Lung (tissue), 12 donors: Measurements from ENCODE around the gene SH3PXD2B. TPM values are rescaled to one million over a fixed set of nuclear protein-coding genes. Genes with fewer than 3 reads are reported as not detected.
"Not testable (repeated sequence)": the region's sequence is repeated elsewhere in the genome, so short reads cannot be mapped to it uniquely, and the experiment has no call there.

ENCODE experiments used
- ATAC-seq: fragments of 200-7000 bp; cut with Tn5 transposase; one replicate; pipeline ENCODE4 v1.9.1; 2020; ENCODE audit warnings: moderate number of reproducible peaks; ENCODE audit not compliant: insufficient read depth, low FRiP score
- DNase-seq, 3 donors: peaks; one replicate each; pipeline ENCODE4 v3.0.0-alpha.2; 2013 to 2017
- H3K27ac ChIP-seq, 2 donors: one replicate each; pipeline ENCODE4 v1.5.1; 2013; ENCODE audit warnings: mild to moderate bottlenecking in 2 of 2, moderate library complexity in 2 of 2, control low read depth in 1 of 2, inconsistent platforms in 1 of 2, low read depth in 1 of 2, low read length in 1 of 2
- H3K27me3 ChIP-seq, 3 donors: one replicate each; pipeline ENCODE4 v1.5.1; 2013; ENCODE audit warnings: low read length in 2 of 3; ENCODE audit not compliant: control insufficient read depth in 3 of 3, insufficient read depth in 3 of 3
- H3K36me3 ChIP-seq, 4 donors: one replicate each; pipeline ENCODE4 v1.5.1; 2013; ENCODE audit warnings: low read length in 4 of 4, mild to moderate bottlenecking in 1 of 4, moderate library complexity in 1 of 4; ENCODE audit not compliant: control insufficient read depth in 4 of 4, insufficient read depth in 4 of 4
- H3K4me1 ChIP-seq, 5 donors: one replicate each; pipeline ENCODE4 v1.5.1; 2013; ENCODE audit warnings: low read length in 5 of 5, mild to moderate bottlenecking in 2 of 5, moderate library complexity in 1 of 5; ENCODE audit not compliant: control insufficient read depth in 5 of 5, insufficient read depth in 5 of 5
- H3K4me3 ChIP-seq: one replicate; pipeline ENCODE4 v1.5.1; 2013; ENCODE audit warnings: mild to moderate bottlenecking, control low read depth, moderate library complexity
- H3K9ac ChIP-seq, 2 donors: one replicate each; pipeline ENCODE4 v1.5.1; 2013; ENCODE audit warnings: low read length in 2 of 2, control low read depth in 1 of 2; ENCODE audit not compliant: insufficient read depth in 1 of 2
- H3K9me3 ChIP-seq, 4 donors: one replicate each; pipeline ENCODE4 v1.5.1; 2013; ENCODE audit warnings: low read length in 3 of 4, mild to moderate bottlenecking in 1 of 4, moderate library complexity in 1 of 4; ENCODE audit not compliant: control insufficient read depth in 4 of 4, insufficient read depth in 3 of 4
- CTCF ChIP-seq: IDR thresholded peaks from 2 replicates; pipeline ENCODE4 v1.5.1; 2012; ENCODE audit warnings: mild to moderate bottlenecking; ENCODE audit errors: control extremely low read depth, extremely low read depth
- WGBS, 2 donors: extraction: QIAGEN DNeasy Blood & Tissue Kit; methylation state at CpG; one replicate each; pipeline ENCODE4 v1.1.7; 2013; 5-methylcytosine and 5-hydroxymethylcytosine counted together
- polyA plus RNA-seq, 2 donors: library from polyadenylated mRNA; stranded (reverse); fragments of 200-250 nt; gene quantifications; one replicate each; pipeline ENCODE4 v1.2.1, GENCODE V29; 2013
- total RNA-seq, 2 donors: library from RNA; depleted of rRNA in 1 of 2; stranded (reverse); fragments of >200 nt in 1 of 2; gene quantifications; one replicate each; pipeline ENCODE4 v1.2.1, GENCODE V29; 2014 to 2021
- donor health status: control.
- donor health status: control.
- donor health status: Bipolar disorder and iron deficiency.
- donor health status: healthy.
- donor health status: DM: yes; HTN: yes; CAD: no.

Gene SH3PXD2B
- total and polyA plus RNA-seq, 4 donors: 8.0 to 56.0 (median 21.4) TPM

- no peak for TF ChIP-seq CTCF
- Histone ChIP-seq H3K36me3 (peaks cover 0 to 11% (median under 1%) of the 10 kb centered on the region in 4 donors), H3K4me1 (peaks cover 0 to 17% (median 12%) of the 10 kb centered on the region in 5 donors), H3K9ac (no peak overlapping the region), H3K27ac (no peak overlapping the region), H3K4me3 (no peak overlapping the region), H3K9me3 (no peaks in the 10 kb centered on the region), H3K27me3 (no peaks in the 10 kb centered on the region)
- DNase-seq (no peak), ATAC-seq (no peak)
- 87 to 90% methylated on average over 4 of the region's 4 CpGs for WGBS, 2 donors
Measured at GRCh38 chr5:172399826-172400225, 54.5 kb downstream of the SH3PXD2B start.

- TF ChIP-seq CTCF: no peak
- WGBS, 2 donors: 84 to 86% methylated on average over 6 of the region's 6 CpGs
- H3K9me3 ChIP-seq: no peaks in the 10 kb centered on the region
Measured at GRCh38 chr5:172399336-172399735, 55.0 kb downstream of the SH3PXD2B start.

GRCh38 chr5:172398645-172399044 is 55.7 kb downstream of the SH3PXD2B start:
- H3K4me1 ChIP-seq: peaks cover 0 to 13% (median 8%) of the 10 kb centered on the region in 5 donors
- not testable (repeated sequence) for H3K27ac ChIP-seq, H3K9me3 ChIP-seq, H3K4me3 ChIP-seq, H3K9ac ChIP-seq, ATAC-seq, DNase-seq, H3K27me3 ChIP-seq
- 77 to 89% methylated on average over 4 of the region's 4 CpGs for WGBS, 2 donors
- peaks cover 2 to 15% (median 6%) of the 10 kb centered on the region in 4 donors for H3K36me3 ChIP-seq

More at GRCh38 chr5:172399336-172399735, 55.0 kb downstream of the SH3PXD2B start:
- Histone ChIP-seq H3K4me1 (peaks cover 0 to 17% (median 12%) of the 10 kb centered on the region in 5 donors), H3K27me3 (no peaks in the 10 kb centered on the region), H3K9ac (no peak overlapping the region), H3K4me3 (no peak overlapping the region), H3K27ac (no peak overlapping the region), H3K36me3 (peaks cover 0 to 11% (median 5%) of the 10 kb centered on the region in 4 donors)
- DNase-seq: no peak
- ATAC-seq: no peak

GRCh38 chr5:172396994-172397393 is 57.3 kb downstream of the SH3PXD2B start:
- not testable (repeated sequence) for H3K4me1 ChIP-seq, H3K9ac ChIP-seq, H3K27me3 ChIP-seq, H3K9me3 ChIP-seq, DNase-seq, ATAC-seq, H3K4me3 ChIP-seq, H3K27ac ChIP-seq
- WGBS, 2 donors: 94 to 99% methylated on average over 8 of the region's 8 CpGs
- H3K36me3 ChIP-seq: peaks cover 4 to 19% (median 8%) of the 10 kb centered on the region in 4 donors
